C4-2B (cell line): ENCODE results near the gene COL9A1.

Source experiments
- ZFX ChIP-seq: fragments of 450-650 bp; IDR thresholded peaks from 2 replicates; pipeline ENCODE4 v1.6.1; 2017
- TF ChIP-seq, protein P1 (sequence below): fragments of 450-650 bp; conservative IDR thresholded peaks from 2 replicates; pipeline ENCODE4 v1.5.1; 2017; ENCODE audit warnings: mild to moderate bottlenecking

DNA sequence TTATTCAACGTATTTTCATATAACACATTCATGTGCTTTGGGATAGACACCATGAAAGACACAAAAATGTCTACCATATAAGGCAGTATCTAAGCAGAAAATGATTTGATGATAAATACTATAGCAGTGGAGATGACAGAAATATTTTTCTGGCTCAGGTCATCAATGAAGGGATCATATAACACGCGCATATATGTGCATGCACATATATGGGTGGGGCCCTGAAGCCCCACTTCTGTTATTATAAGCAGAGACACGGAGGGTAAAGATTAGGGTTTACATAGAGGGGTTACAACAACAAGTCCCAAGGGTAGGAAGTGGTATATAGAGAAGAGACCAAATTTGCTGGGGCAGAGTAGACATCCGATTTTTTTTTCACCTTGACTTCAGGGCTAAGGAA lies 16.0 kb downstream of the COL9A1 start:
- TF ChIP-seq, protein P1, sequence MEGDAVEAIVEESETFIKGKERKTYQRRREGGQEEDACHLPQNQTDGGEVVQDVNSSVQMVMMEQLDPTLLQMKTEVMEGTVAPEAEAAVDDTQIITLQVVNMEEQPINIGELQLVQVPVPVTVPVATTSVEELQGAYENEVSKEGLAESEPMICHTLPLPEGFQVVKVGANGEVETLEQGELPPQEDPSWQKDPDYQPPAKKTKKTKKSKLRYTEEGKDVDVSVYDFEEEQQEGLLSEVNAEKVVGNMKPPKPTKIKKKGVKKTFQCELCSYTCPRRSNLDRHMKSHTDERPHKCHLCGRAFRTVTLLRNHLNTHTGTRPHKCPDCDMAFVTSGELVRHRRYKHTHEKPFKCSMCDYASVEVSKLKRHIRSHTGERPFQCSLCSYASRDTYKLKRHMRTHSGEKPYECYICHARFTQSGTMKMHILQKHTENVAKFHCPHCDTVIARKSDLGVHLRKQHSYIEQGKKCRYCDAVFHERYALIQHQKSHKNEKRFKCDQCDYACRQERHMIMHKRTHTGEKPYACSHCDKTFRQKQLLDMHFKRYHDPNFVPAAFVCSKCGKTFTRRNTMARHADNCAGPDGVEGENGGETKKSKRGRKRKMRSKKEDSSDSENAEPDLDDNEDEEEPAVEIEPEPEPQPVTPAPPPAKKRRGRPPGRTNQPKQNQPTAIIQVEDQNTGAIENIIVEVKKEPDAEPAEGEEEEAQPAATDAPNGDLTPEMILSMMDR: no peak
- TF ChIP-seq ZFX: no peak
